PFSK-1 (cell line): ENCODE data around the gene C11orf24.

Source experiments
- POLR2AphosphoS5 ChIP-seq: IDR thresholded peaks from 2 replicates; pipeline ENCODE4 v1.6.1; 2012; ENCODE audit warnings: low read depth, mild to moderate bottlenecking, control low read depth, low read length, moderate library complexity
- REST ChIP-seq, 2 experiments: IDR thresholded peaks; 2 replicates each; pipeline versions ENCODE4 v1.6.1 to v1.8.0; 2011 to 2012; ENCODE audit warnings: low read depth in 2 of 2, low read length in 2 of 2, control low read depth in 1 of 2, inconsistent platforms in 1 of 2, mild to moderate bottlenecking in 1 of 2, moderate library complexity in 1 of 2; ENCODE audit not compliant: insufficient read depth in 1 of 2
- SIN3A ChIP-seq: IDR thresholded peaks from 2 replicates; pipeline ENCODE4 v1.6.1; 2012; ENCODE audit warnings: mild to moderate bottlenecking, low read length, moderate library complexity, borderline replicate concordance; ENCODE audit not compliant: insufficient read depth
- TAF1 ChIP-seq: IDR thresholded peaks from 2 replicates; pipeline ENCODE4 v1.6.1; 2012; ENCODE audit warnings: low read length, control low read depth, borderline replicate concordance; ENCODE audit not compliant: insufficient read depth

GRCh38 chr11:68297812-68298658 is 26.3 kb upstream of the C11orf24 start:
- TF ChIP-seq SIN3A: no peak
- TF ChIP-seq REST (IDR thresholded peaks at IDR 0.05; ENCODE audit: insufficient read depth in 1 of 2, low read depth in 2 of 2, low read length in 2 of 2): no peak
- TF ChIP-seq TAF1: no peak
- no peak for TF ChIP-seq POLR2AphosphoS5
